ENCODE results near the gene MTHFD2L. TPM values are rescaled to one million over a fixed set of nuclear protein-coding genes. Genes with fewer than 3 reads are reported as not detected.
A peak's percentile ranks its signal among the peaks of the same experiment; 100 is the strongest.

Gene MTHFD2L
- total and polyA plus RNA-seq, 10 of the 15 experiments (the other 5 are each of a cell fraction or from before 2014, with no cell fraction given), result 4.8 to 25.4 (median 14.4) TPM

- Histone ChIP-seq H3K9ac (ENCODE audit: control insufficient read depth, insufficient read depth, low read length) (no peak overlapping the region), H3K27ac (ENCODE audit: control insufficient read depth, insufficient read depth) (no peak overlapping the region), H3K27me3 (replicated peaks in 1 of 2; ENCODE audit: control insufficient read depth in 2 of 2, insufficient read depth in 2 of 2, low read length in 1 of 2) (no peaks in the 10 kb centered on the region; a peak in 1 of 4 replicates), H3K4me1 (ENCODE audit: control insufficient read depth, insufficient read depth, low read length) (peaks cover 5% of the 10 kb centered on the region; the same call in 1 of the 2 replicates), H3K79me2 (ENCODE audit: control insufficient read depth, insufficient read depth, low read length) (no peaks in the 10 kb centered on the region), H2AFZ (ENCODE audit: control insufficient read depth, low read depth, low read length) (no peak overlapping the region), H3K4me3 (no peak overlapping the region), H4K20me1 (ENCODE audit: control insufficient read depth, insufficient read depth) (no peaks in the 10 kb centered on the region), H3K36me3 (ENCODE audit: control insufficient read depth in 2 of 2, insufficient read depth in 2 of 2, low read length in 1 of 2) (no peaks in the 10 kb centered on the region), H3K9me3 (replicated peaks; ENCODE audit: control insufficient read depth, insufficient read depth, low read length) (no peaks in the 10 kb centered on the region; the same call in 2 of the 3 replicates), H3K4me2 (ENCODE audit: control insufficient read depth, insufficient read depth) (no peak overlapping the region)
- in situ Hi-C loops (cut with MboI) (no loop called here), intact Hi-C loops (cut with micrococcal nuclease; ENCODE audit: unreplicated experiment) (no loop called here)
- FAIRE-seq (peak; percentile 49), ATAC-seq (peak; percentile 93), DNase-seq (ENCODE audit: low read depth, low spot score) (peak; percentile 21)
- POLR2A ChIA-PET, result no interaction called here
- RAD21 ChIA-PET (ENCODE audit: unreplicated experiment), result no interaction called here
- BruUV-seq (replicated peaks), result no TSS peak
- SMC1A ChIA-PET (ENCODE audit: uncharacterized antibody, unreplicated experiment), result interaction anchor here (1.2 kb wide), 1 partner anchor 17 kb away, joined by 3 read pairs; no protein-coding TSS in a partner anchor
- CTCF ChIA-PET, result interaction anchor here (1.2 kb wide), 1 partner anchor 14 kb away, joined by 5 read pairs; no protein-coding TSS in a partner anchor
- TF ChIP-seq SPI1 (IDR thresholded peaks at IDR 0.05; ENCODE audit: borderline replicate concordance, insufficient read depth, low read depth, low read length) (peak; percentile 88), CBFB (IDR thresholded peaks at IDR 0.05; ENCODE audit: low read depth) (no peak), IKZF1 (conservative IDR thresholded peaks at IDR 0.05) (0 out of 2 replicates have a peak, but pooled peaks have one; percentile 16), IKZF2 (IDR thresholded peaks at IDR 0.05) (peak; percentile 30 to 48; a peak in 1 of 4 replicates), RUNX3 (IDR thresholded peaks at IDR 0.05; ENCODE audit: low read length) (peak; percentile 68), NFIC (IDR thresholded peaks at IDR 0.05; ENCODE audit: low read depth, low read length) (0 out of 2 replicates have a peak, but pooled peaks have one; percentile 18), SIX5 (IDR thresholded peaks at IDR 0.05; ENCODE audit: low read depth, low read length, severe bottlenecking) (no peak), MTA2 (IDR thresholded peaks at IDR 0.05; ENCODE audit: low read depth) (peak; percentile 21; the same call in 1 of the 2 replicates), NFYB (IDR thresholded peaks at IDR 0.05; ENCODE audit: insufficient read depth, low read depth, low read length) (peak; percentile 68; the same call in 1 of the 2 replicates), BHLHE40 (IDR thresholded peaks at IDR 0.05; ENCODE audit: borderline replicate concordance in 1 of 2, low read depth in 2 of 2, low read length in 1 of 2) (peak in 1 of 2 experiments; percentile 21; a peak in 1 of 4 replicates), ZNF592 (IDR thresholded peaks at IDR 0.05) (no peak)
- 11% methylated on average over 5 of the region's 5 CpGs for WGBS (ENCODE audit: insufficient coverage, insufficient replicate concordance, low lambda C conversion rate, missing lambda C conversion rate)
Measured at GRCh38 chr4:74335341-74336021, 177.6 kb downstream of the MTHFD2L start.
